Epidermal melanocyte (primary cell): ENCODE measurements around the gene ING3.
"Not testable (repeated sequence)": the region's sequence is repeated elsewhere in the genome, so short reads cannot be mapped to it uniquely, and the experiment has no call there.

Experiments
- DNase-seq: peaks from one replicate; pipeline ENCODE4 v3.0.0; 2011; ENCODE audit warnings: low spot score; ENCODE audit not compliant: insufficient read length

The ING3 gene

GRCh38 chr7:120949998-120950538, 509 bp upstream of the ING3 start:
- DNase-seq: no peak

- no peak for DNase-seq
Observed at GRCh38 chr7:120951309-120951699, 727 bp downstream of the ING3 start.

- no peak for DNase-seq
Observed at GRCh38 chr7:120951826-120952225, 1.2 kb downstream of the ING3 start.

- DNase-seq: no peak
Observed at GRCh38 chr7:120955577-120956149, 5.1 kb downstream of the ING3 start.

GRCh38 chr7:120959929-120960484, 9.4 kb downstream of the ING3 start:
- no peak for DNase-seq

GRCh38 chr7:120960714-120961113, 10.1 kb downstream of the ING3 start:
- DNase-seq: no peak

- no peak for DNase-seq
Observed at GRCh38 chr7:120961638-120962173, 11.1 kb downstream of the ING3 start.

- no peak for DNase-seq
Observed at GRCh38 chr7:120964088-120964487, 13.5 kb downstream of the ING3 start.

- no peak for DNase-seq
Observed at GRCh38 chr7:120966961-120967360, 16.4 kb downstream of the ING3 start.

- DNase-seq: no peak
Observed at GRCh38 chr7:120973849-120974248, 23.3 kb downstream of the ING3 start.

- peak; percentile 39 for DNase-seq
Observed at GRCh38 chr7:120979765-120980499, 29.4 kb downstream of the ING3 start.

GRCh38 chr7:120981117-120981516, 30.5 kb downstream of the ING3 start:
- no peak for DNase-seq

GRCh38 chr7:120981888-120982615, 31.5 kb downstream of the ING3 start:
- DNase-seq: no peak

- DNase-seq: not testable (repeated sequence)
Observed at GRCh38 chr7:120983592-120983991, 33.0 kb downstream of the ING3 start.

- DNase-seq: no peak
Observed at GRCh38 chr7:120984406-120984805, 33.8 kb downstream of the ING3 start.

- DNase-seq: no peak
Observed at GRCh38 chr7:120985130-120985758, 34.7 kb downstream of the ING3 start.

- DNase-seq: no peak
Observed at GRCh38 chr7:120985839-120986238, 35.3 kb downstream of the ING3 start.

- DNase-seq: no peak
Observed at GRCh38 chr7:120986650-120987049, 36.1 kb downstream of the ING3 start.

GRCh38 chr7:120987280-120987679, 36.7 kb downstream of the ING3 start:
- DNase-seq: no peak

- DNase-seq: peak; percentile 82
Observed at GRCh38 chr7:120987683-120988590, 37.4 kb downstream of the ING3 start.
